UCSD-AML1 (cell line): ENCODE data around the gene PRKN.
"Not testable (repeated sequence)": the region's sequence is repeated elsewhere in the genome, so short reads cannot be mapped to it uniquely, and the experiment has no call there.

Experiments
- DNase-seq: peaks from one replicate; lab custom pipeline; 2025; ENCODE audit not compliant: unreplicated experiment; lab: John Stamatoyannopoulos, UW

PRKN gene

GRCh38 chr6:162467679-162468078 lies 259.9 kb downstream of the PRKN start:
- no peak for DNase-seq

DNA sequence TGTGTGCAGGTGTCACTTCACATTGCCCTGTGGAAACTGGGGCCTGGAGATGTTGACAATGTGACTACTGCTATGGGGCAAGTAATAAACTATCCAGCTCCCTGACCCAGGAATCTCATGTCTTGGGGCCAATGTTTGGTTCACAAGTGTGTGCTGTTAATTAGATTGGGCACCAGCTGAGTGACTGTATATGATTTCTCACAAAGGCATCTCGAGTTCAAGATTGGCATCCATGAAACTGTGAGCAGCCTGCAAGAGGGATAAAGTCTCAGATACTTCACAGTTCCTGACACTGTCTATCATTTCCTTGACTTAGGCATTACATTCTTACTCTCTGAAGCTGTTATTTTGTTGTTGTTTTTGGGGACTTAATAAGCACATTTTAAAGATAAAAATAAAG lies 264.0 kb downstream of the PRKN start:
- DNase-seq: no peak

GRCh38 chr6:162459985-162460384 lies 267.6 kb downstream of the PRKN start:
- no peak for DNase-seq

DNA sequence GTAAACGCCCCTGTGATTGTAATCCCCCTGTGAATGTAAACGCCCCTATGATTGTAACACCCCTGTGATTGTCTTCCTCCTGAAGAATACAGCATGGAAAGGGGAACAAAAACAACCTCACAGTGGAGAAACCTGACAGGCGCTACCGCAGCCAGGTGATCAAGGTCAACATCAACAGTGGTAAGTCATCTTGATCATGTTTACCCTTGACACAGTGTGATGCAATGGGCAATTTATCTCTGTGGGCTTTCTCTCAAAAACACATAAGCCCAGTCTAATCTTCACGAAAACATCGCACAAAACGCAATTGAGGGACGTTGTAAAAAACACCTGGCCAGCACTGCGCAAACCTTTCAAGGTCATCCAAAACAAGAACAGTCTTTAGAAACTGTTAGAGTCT lies 277.2 kb downstream of the PRKN start:
- no peak for DNase-seq

DNA sequence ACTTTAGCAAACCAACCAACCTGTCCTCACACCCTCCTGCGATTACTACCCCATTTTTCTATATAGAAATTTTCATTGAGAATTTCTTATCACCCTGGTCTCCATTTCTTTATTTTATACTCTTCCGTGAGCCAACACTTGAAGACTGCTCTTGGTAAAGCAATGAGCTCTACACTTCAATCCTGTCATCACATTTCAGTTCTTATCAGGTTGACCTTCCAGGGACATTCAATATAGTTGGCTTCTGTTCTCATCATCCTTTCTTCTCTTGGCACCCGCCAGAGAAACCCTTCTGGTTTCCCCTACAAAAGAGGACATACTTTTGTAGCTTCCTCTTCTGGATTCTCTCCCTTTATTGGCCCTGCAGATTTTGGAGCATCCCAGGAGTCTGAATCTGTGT lies 279.3 kb downstream of the PRKN start:
- no peak for DNase-seq

DNA sequence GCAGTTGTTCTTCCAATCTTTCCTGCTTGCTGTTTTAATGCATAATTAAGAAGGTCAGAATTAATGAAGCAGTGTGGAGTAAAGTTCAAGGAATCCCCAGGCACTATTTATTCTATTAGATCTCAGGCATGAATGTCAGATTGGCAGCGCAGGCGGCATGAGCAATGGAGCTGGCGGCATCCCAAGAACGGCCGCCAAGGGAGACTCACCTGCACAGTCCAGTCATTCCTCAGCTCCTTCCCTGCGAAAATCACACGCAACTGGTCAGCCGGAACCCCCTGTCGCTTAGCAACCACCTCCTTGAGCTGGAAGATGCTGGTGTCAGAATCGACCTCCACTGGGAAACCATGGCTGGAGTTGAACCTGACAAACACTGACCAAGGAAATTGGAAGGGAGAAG lies 284.5 kb downstream of the PRKN start:
- no peak for DNase-seq

DNA sequence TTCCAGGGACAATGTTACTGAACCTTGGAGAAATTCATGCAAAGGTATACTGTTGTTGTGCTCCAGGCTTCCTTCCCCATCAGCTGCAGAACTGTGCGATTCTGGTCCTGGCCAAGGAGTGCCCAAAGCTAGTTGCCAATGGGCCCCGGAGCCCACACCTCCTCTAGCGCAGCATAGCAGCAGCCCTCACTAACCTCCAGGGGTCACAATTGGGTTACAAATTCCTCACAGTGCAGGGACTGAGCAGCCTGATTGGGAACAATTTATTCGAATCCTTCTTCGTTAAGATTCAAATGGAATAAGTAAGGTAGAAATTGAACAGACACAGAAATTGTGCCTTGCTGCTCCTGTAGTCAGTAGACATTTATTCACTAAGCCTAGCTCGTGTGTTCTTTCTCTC lies 284.9 kb downstream of the PRKN start:
- DNase-seq: no peak

- no peak for DNase-seq
Observed at GRCh38 chr6:162441991-162442390, 285.6 kb downstream of the PRKN start.

DNA sequence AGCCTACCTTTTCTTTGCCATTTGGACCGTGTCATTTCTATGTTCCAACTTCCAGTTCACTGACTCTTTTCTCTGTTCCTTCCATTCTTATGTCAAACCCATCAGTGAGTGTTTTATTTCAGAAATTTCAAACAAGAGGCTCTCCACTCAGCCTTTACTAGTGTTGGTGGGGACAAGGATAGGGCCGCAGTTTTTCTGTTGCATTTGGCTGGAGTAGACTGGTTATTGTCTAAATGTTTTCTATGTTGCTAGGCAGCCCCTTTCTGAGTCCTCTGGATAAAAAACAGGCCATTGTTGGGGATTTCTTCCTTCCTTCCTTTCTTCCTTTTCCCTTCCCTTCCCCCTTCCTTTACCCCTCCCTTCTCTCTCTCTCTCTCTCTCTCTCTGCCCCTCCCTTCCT lies 288.6 kb downstream of the PRKN start:
- no peak for DNase-seq

DNA sequence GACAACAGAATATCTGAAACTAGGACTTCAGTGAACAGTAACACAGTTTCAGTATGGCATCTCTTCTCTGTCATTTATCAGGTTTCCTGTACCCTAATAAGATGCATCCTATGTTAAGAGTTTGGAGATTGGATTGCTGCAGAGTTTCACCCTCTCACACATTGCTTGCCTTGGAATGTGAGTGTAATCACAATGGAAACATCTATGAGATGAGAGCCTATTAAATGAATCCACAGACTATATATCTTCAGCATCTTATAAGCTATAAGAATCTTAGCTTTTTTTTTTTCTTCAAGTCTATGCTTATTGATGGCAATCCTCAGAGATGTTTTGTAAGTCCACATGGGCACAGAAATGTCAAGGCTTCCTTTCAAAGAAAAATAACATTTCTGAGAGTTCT lies 292.5 kb downstream of the PRKN start:
- no peak for DNase-seq

DNA sequence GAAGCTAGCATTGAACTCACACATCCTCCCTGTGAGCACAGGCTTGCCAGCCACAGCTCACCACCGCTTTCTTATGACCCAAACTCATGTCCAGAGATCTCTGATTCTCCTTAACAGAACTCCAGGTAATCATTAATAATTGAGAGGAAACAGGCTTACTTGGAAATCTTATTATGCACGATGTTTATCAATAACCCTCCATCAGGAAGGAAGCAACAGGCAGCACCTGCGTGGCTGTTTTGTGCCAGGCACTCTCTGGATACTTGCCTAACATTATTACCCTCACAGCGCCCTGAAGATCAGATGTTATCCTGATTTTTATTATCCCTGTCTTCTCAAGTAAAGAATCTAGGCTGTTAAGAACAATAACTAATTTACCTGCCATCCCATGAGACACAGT lies 306.6 kb downstream of the PRKN start:
- DNase-seq: no peak

GRCh38 chr6:162416831-162417537 lies 310.6 kb downstream of the PRKN start:
- DNase-seq: no peak

DNA sequence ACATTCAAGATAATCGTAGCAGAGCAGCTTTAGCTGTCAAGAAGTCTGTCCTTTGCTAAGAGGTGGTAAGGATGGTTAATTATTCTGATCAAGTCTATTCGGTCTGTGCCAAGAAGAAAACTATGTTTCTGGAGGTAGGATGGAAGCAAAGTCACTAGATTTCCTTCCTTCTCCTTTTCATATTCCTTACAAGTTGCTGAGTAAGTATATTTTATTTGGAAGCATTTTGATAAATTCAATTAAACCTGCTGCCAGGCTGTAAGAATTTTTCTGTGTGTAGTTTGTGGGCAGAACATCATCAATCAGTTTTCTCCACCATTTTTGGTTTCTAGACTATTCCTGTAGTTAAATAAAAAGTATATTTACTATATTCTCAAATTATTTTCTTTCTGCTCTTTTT lies 311.3 kb downstream of the PRKN start:
- DNase-seq: no peak

DNA sequence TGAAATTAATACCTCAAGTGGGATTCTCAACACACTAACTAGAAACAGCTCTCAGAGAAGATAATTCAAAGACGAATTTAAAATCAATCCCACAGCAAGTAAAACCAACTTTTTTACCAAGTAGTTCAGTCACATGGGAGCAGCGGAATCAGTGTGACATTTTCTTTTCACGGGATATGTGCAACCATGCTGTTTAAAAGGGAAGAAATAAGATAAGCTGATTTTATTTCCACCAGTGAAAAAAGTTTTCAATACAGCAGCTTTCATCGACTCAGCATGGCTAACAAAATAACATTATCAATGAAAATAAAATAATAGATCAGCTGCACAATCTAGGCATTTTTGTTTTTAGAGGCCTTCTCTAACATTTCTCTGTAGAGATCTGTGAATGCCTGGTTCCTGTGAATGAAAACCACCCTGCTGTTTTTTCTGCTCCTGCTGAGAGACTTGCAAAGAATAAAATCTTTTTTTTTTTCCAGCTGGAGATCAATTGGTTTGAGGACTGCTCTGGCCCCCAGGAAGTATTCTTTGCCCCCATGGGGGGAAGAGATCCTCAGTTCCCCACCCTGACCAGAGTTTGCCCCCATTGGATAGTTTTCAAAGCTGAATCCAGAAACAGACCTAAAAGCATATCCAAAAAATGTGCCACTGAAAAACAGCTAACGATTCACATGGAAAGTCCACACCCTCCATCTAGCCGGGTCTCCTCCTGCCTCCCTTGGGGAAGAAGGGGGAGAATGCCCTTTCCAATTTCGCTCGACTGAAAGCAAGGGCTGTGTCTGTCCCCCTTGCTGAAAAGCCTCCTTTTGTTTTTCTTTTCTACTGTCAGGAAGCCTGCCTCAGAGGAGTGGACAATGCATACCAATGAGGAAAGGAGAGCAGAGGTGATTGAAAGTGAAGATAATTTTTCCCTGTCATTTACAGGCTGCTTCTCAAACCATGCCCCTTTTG lies 317.6 kb downstream of the PRKN start:
- no peak for DNase-seq

DNA sequence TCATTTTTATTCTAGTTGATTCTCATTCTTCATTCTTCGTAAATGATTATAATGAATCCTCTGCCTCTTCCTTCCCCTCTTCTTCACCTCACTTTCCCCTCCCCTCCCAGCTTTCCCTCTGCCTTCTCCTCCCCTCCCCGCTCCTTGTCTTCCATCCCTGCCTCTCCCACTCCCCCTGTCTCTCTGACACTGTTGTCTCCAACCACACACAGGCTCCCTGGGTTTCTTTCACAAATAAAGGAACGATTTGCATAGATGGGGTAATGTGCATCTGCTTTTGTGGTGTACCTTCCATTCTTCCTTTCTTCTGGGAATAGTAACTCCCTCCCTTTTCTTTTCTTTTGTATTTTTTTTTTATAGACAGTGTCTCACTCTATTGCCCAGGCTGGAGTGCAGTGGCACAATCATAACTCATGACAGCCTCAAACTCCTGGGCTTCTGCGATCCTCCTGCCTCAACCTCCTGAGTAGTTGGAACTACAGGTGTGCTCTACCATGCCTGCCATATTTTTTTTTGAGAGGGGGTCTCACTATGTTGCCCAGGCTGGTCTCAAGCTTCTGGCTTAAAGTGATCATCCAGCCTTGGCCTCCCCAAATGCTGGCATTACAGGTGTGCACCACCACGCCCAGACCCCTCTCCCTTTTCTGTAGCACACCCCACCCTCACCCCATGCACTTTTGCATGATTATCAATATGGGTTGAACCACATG lies 318.6 kb downstream of the PRKN start:
- DNase-seq: no peak

- no peak for DNase-seq
Observed at GRCh38 chr6:162404951-162405350, 322.6 kb downstream of the PRKN start.

GRCh38 chr6:162403031-162403430 lies 324.5 kb downstream of the PRKN start:
- DNase-seq: no peak

DNA sequence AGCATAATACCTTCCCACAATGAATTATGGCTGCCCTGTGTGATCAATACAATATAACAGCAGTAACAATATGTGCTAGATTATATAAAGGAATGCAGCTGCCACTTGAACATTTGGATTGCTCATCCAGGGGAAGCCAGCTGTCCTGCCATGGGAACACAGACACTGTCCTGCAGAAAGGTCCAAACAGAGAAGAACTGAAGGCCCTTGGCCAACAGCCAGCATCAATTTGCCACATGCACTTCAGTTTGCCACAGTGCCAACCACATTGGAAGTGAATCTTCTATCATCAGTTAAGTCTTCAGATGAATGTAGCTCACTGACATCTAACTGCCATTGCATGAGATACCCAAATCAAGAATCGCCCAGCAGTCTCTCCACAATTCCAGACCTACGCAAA lies 332.4 kb downstream of the PRKN start:
- no peak for DNase-seq

GRCh38 chr6:162390961-162391811 lies 336.4 kb downstream of the PRKN start:
- not testable (repeated sequence) for DNase-seq

GRCh38 chr6:162389343-162390085 lies 338.1 kb downstream of the PRKN start:
- no peak for DNase-seq
